Measurements from ENCODE around the gene ZNRF3. TPM values are rescaled to one million over a fixed set of nuclear protein-coding genes. Genes with fewer than 3 reads are reported as not detected.

The ZNRF3 gene
- total and polyA plus RNA-seq, 11 donors, result 1.8 to 9.2 (median 6.2) TPM

GRCh38 chr22:28952857-28953256 lies 69.5 kb downstream of the ZNRF3 start:
- ATAC-seq, result no peak
- 81 to 87% (median 84%) methylated on average over 2 of the region's 2 CpGs for WGBS, 4 donors

GRCh38 chr22:28953403-28953802 lies 70.0 kb downstream of the ZNRF3 start:
- H3K36me3 ChIP-seq, result no peaks in the 10 kb centered on the region
- no peaks in the 10 kb centered on the region for H3K9me3 ChIP-seq
- H3K4me1 ChIP-seq, result peaks cover 0 to 23% (median 11%) of the 10 kb centered on the region in 12 donors
- intact Hi-C loops (cut with DNase I), result loop anchor here in 3 of 10 donors (5.0 kb wide), 1 partner anchor 96 kb away; no protein-coding TSS in a partner anchor
- no peaks in the 10 kb centered on the region for H3K27me3 ChIP-seq
- no peak for TF ChIP-seq POLR2A (IDR thresholded peaks at IDR 0.05)
- TF ChIP-seq CTCF (IDR thresholded peaks at IDR 0.05), result no peak
- H3K4me3 ChIP-seq, result no peak overlapping the region
- DNase-seq, result no peak
- H3K27ac ChIP-seq, result peak overlapping the region in 1 of 12 donors; percentile 28
- ATAC-seq, result no peak
- 88 to 95% (median 89%) methylated on average over 2 of the region's 2 CpGs for WGBS, 4 donors

More at GRCh38 chr22:28952857-28953256, 69.5 kb downstream of the ZNRF3 start:
- TF ChIP-seq CTCF (IDR thresholded peaks at IDR 0.05) (no peak), POLR2A (IDR thresholded peaks at IDR 0.05) (no peak)
- Histone ChIP-seq H3K27ac (peak overlapping the region in 1 of 12 donors; percentile 28), H3K4me3 (no peak overlapping the region), H3K36me3 (no peaks in the 10 kb centered on the region), H3K9me3 (no peaks in the 10 kb centered on the region), H3K27me3 (no peaks in the 10 kb centered on the region), H3K4me1 (peaks cover 0 to 23% (median 11%) of the 10 kb centered on the region in 12 donors)
- intact Hi-C loops (cut with DNase I), result loop anchor here in 3 of 10 donors (5.0 kb wide), 1 partner anchor 96 kb away; no protein-coding TSS in a partner anchor
- no peak for DNase-seq

GRCh38 chr22:28953976-28954880 lies 70.9 kb downstream of the ZNRF3 start:
- intact Hi-C loops (cut with DNase I), result loop anchor here in 3 of 10 donors (5.0 kb wide), 1 partner anchor 97 kb away; no protein-coding TSS in a partner anchor
- Histone ChIP-seq H3K36me3 (no peaks in the 10 kb centered on the region), H3K27me3 (no peaks in the 10 kb centered on the region), H3K4me1 (peaks cover 0 to 25% (median 11%) of the 10 kb centered on the region in 12 donors), H3K4me3 (no peak overlapping the region), H3K9me3 (no peaks in the 10 kb centered on the region), H3K27ac (peak overlapping the region in 1 of 12 donors; percentile 46)
- DNase-seq (no peak), ATAC-seq (no peak)
- no peak for TF ChIP-seq POLR2A (IDR thresholded peaks at IDR 0.05)
- no peak for TF ChIP-seq CTCF (IDR thresholded peaks at IDR 0.05)
- WGBS, 4 donors, result 86 to 93% (median 91%) methylated on average over 6 of the region's 6 CpGs

GRCh38 chr22:28955817-28956216 lies 72.4 kb downstream of the ZNRF3 start:
- Histone ChIP-seq H3K4me1 (peaks cover 0 to 29% (median 10%) of the 10 kb centered on the region in 12 donors), H3K27me3 (no peaks in the 10 kb centered on the region), H3K36me3 (no peaks in the 10 kb centered on the region), H3K27ac (peak overlapping the region in 1 of 12 donors; percentile 2), H3K4me3 (no peak overlapping the region), H3K9me3 (no peaks in the 10 kb centered on the region)
- TF ChIP-seq POLR2A (IDR thresholded peaks at IDR 0.05) (no peak), CTCF (IDR thresholded peaks at IDR 0.05) (no peak)
- 72 to 87% (median 78%) methylated on average over 5 of the region's 5 CpGs for WGBS, 4 donors
- ATAC-seq (no peak), DNase-seq (no peak)
- intact Hi-C loops (cut with DNase I), result no loop called here
